ENCODE results near the gene AP3B1. TPM values are rescaled to one million over a fixed set of nuclear protein-coding genes. Genes with fewer than 3 reads are reported as not detected.

Gene AP3B1
- total RNA-seq, 1 experiment from 2014 or later, result 47.5 TPM

GRCh38 chr5:78265163-78265562 lies 29.3 kb downstream of the AP3B1 start:
- DNase-seq (ENCODE audit: low read depth), result no peak
- in situ Hi-C loops (cut with HindIII; ENCODE audit: low pct_unique_long_range_greater_than_20kb, low sequenced_read_pairs), result no loop called here

GRCh38 chr5:78264600-78264999 lies 29.9 kb downstream of the AP3B1 start:
- DNase-seq (ENCODE audit: low read depth), result no peak
- in situ Hi-C loops (cut with HindIII; ENCODE audit: low pct_unique_long_range_greater_than_20kb, low sequenced_read_pairs), result no loop called here

GRCh38 chr5:78260771-78261170 lies 33.7 kb downstream of the AP3B1 start:
- in situ Hi-C loops (cut with HindIII; ENCODE audit: low pct_unique_long_range_greater_than_20kb, low sequenced_read_pairs), result no loop called here
- no peak for DNase-seq (ENCODE audit: low read depth)

- in situ Hi-C loops (cut with HindIII; ENCODE audit: low pct_unique_long_range_greater_than_20kb, low sequenced_read_pairs), result no loop called here
- DNase-seq (ENCODE audit: low read depth), result no peak
These were observed 41.3 kb downstream of the AP3B1 start for GRCh38 chr5:78253201-78253600.

GRCh38 chr5:78252715-78253114 lies 41.8 kb downstream of the AP3B1 start:
- no peak for DNase-seq (ENCODE audit: low read depth)
- in situ Hi-C loops (cut with HindIII; ENCODE audit: low pct_unique_long_range_greater_than_20kb, low sequenced_read_pairs), result no loop called here

- DNase-seq (ENCODE audit: low read depth), result no peak
- in situ Hi-C loops (cut with HindIII; ENCODE audit: low pct_unique_long_range_greater_than_20kb, low sequenced_read_pairs), result no loop called here
These were observed 42.7 kb downstream of the AP3B1 start for GRCh38 chr5:78251663-78252284.

GRCh38 chr5:78245136-78245535 lies 49.4 kb downstream of the AP3B1 start:
- DNase-seq (ENCODE audit: low read depth), result no peak
- in situ Hi-C loops (cut with HindIII; ENCODE audit: low pct_unique_long_range_greater_than_20kb, low sequenced_read_pairs), result no loop called here

GRCh38 chr5:78243639-78244038 lies 50.9 kb downstream of the AP3B1 start:
- no peak for DNase-seq (ENCODE audit: low read depth)
- in situ Hi-C loops (cut with HindIII; ENCODE audit: low pct_unique_long_range_greater_than_20kb, low sequenced_read_pairs), result no loop called here

- no peak for DNase-seq (ENCODE audit: low read depth)
- in situ Hi-C loops (cut with HindIII; ENCODE audit: low pct_unique_long_range_greater_than_20kb, low sequenced_read_pairs), result no loop called here
These were observed 51.4 kb downstream of the AP3B1 start for GRCh38 chr5:78243091-78243490.

- no peak for DNase-seq (ENCODE audit: low read depth)
- in situ Hi-C loops (cut with HindIII; ENCODE audit: low pct_unique_long_range_greater_than_20kb, low sequenced_read_pairs), result no loop called here
These were observed 52.5 kb downstream of the AP3B1 start for GRCh38 chr5:78242001-78242400.

- DNase-seq (ENCODE audit: low read depth), result no peak
- in situ Hi-C loops (cut with HindIII; ENCODE audit: low pct_unique_long_range_greater_than_20kb, low sequenced_read_pairs), result no loop called here
These were observed 56.6 kb downstream of the AP3B1 start for GRCh38 chr5:78237911-78238310.

- in situ Hi-C loops (cut with HindIII; ENCODE audit: low pct_unique_long_range_greater_than_20kb, low sequenced_read_pairs), result no loop called here
- no peak for DNase-seq (ENCODE audit: low read depth)
These were observed 58.5 kb downstream of the AP3B1 start for GRCh38 chr5:78236046-78236445.

- in situ Hi-C loops (cut with HindIII; ENCODE audit: low pct_unique_long_range_greater_than_20kb, low sequenced_read_pairs), result no loop called here
- DNase-seq (ENCODE audit: low read depth), result no peak
These were observed 59.2 kb downstream of the AP3B1 start for GRCh38 chr5:78235289-78235688.

- in situ Hi-C loops (cut with HindIII; ENCODE audit: low pct_unique_long_range_greater_than_20kb, low sequenced_read_pairs), result no loop called here
- DNase-seq (ENCODE audit: low read depth), result no peak
These were observed 59.7 kb downstream of the AP3B1 start for GRCh38 chr5:78234804-78235203.

- in situ Hi-C loops (cut with HindIII; ENCODE audit: low pct_unique_long_range_greater_than_20kb, low sequenced_read_pairs), result no loop called here
- no peak for DNase-seq (ENCODE audit: low read depth)
These were observed 62.3 kb downstream of the AP3B1 start for GRCh38 chr5:78232163-78232562.

GRCh38 chr5:78224358-78224757 lies 70.1 kb downstream of the AP3B1 start:
- no peak for DNase-seq (ENCODE audit: low read depth)
- in situ Hi-C loops (cut with HindIII; ENCODE audit: low pct_unique_long_range_greater_than_20kb, low sequenced_read_pairs), result no loop called here

GRCh38 chr5:78221964-78222451 lies 72.5 kb downstream of the AP3B1 start:
- no peak for DNase-seq (ENCODE audit: low read depth)
- in situ Hi-C loops (cut with HindIII; ENCODE audit: low pct_unique_long_range_greater_than_20kb, low sequenced_read_pairs), result no loop called here

- DNase-seq (ENCODE audit: low read depth), result no peak
- in situ Hi-C loops (cut with HindIII; ENCODE audit: low pct_unique_long_range_greater_than_20kb, low sequenced_read_pairs), result no loop called here
These were observed 73.0 kb downstream of the AP3B1 start for GRCh38 chr5:78221467-78221866.

GRCh38 chr5:78215972-78216371 lies 78.5 kb downstream of the AP3B1 start:
- in situ Hi-C loops (cut with HindIII; ENCODE audit: low pct_unique_long_range_greater_than_20kb, low sequenced_read_pairs), result no loop called here
- DNase-seq (ENCODE audit: low read depth), result peak; percentile 42

- DNase-seq (ENCODE audit: low read depth), result no peak
- in situ Hi-C loops (cut with HindIII; ENCODE audit: low pct_unique_long_range_greater_than_20kb, low sequenced_read_pairs), result no loop called here
These were observed 78.9 kb downstream of the AP3B1 start for GRCh38 chr5:78215565-78215964.

All from Caki2 (cell line).